OCI-LY7 (cell line): ENCODE results near the gene RASD1. TPM values are rescaled to one million over a fixed set of nuclear protein-coding genes. Genes with fewer than 3 reads are reported as not detected.

Source experiments
- BruUV-seq: library from RNA; stranded (reverse); fragments of 400-500 nt; replicated peaks from 2 replicates; lab custom pipeline; 2021; lab: Mats Ljungman, UMichigan
- CTCF ChIA-PET: fragments of 300-600 bp; sonication (Branson Sonifier 250); formaldehyde crosslinking; loops from one replicate; lab custom pipeline; 2022; ENCODE audit warnings: antibody characterized with exemption; ENCODE audit not compliant: unreplicated experiment; lab: Charles Lee
- POLR2A ChIA-PET: fragments of 300-600 bp; sonication (Branson Sonifier 250); formaldehyde crosslinking; loops from one replicate; lab custom pipeline; 2022; ENCODE audit warnings: antibody characterized with exemption; lab: Charles Lee
- DNase-seq: peaks from one replicate; pipeline ENCODE4 v3.0.0-alpha.2; 2015; ENCODE audit warnings: low spot score
- H2AFZ ChIP-seq: fragments of 200-600 bp; sonication (generic), shearing (Covaris generic); 2 replicates; pipeline ENCODE4 v1.6.1; 2014; ENCODE audit warnings: mild to moderate bottlenecking, antibody characterized with exemption, low read length, moderate library complexity
- H3K27ac ChIP-seq: fragments of 200-600 bp; sonication (generic); 2 replicates; pipeline ENCODE4 v1.5.1; 2014; ENCODE audit warnings: mixed run types, low read depth, mild to moderate bottlenecking, moderate library complexity, low read length, inconsistent platforms; ENCODE audit not compliant: poor library complexity, severe bottlenecking
- H3K36me3 ChIP-seq: fragments of 200-600 bp; sonication (generic); 2 replicates; pipeline ENCODE4 v1.6.1; 2014; ENCODE audit warnings: mild to moderate bottlenecking, antibody characterized with exemption, low read length, moderate library complexity, mixed read lengths; ENCODE audit not compliant: insufficient read depth
- H3K4me1 ChIP-seq: fragments of 200-600 bp; sonication (generic); 2 replicates; pipeline ENCODE4 v1.5.1; 2014; ENCODE audit warnings: mild to moderate bottlenecking, low read length; ENCODE audit not compliant: insufficient read depth, poor library complexity, severe bottlenecking
- H3K4me2 ChIP-seq: fragments of 200-600 bp; sonication (generic); 2 replicates; pipeline ENCODE4 v1.6.1; 2014; ENCODE audit warnings: mild to moderate bottlenecking, low read length
- H3K4me3 ChIP-seq: fragments of 200-600 bp; sonication (generic); 2 replicates; pipeline ENCODE4 v1.5.1; 2014; ENCODE audit warnings: mild to moderate bottlenecking, low read depth, low read length; ENCODE audit not compliant: poor library complexity, severe bottlenecking
- H3K79me2 ChIP-seq: fragments of 200-600 bp; sonication (generic); 2 replicates; pipeline ENCODE4 v1.6.1; 2016; ENCODE audit warnings: low read depth, mild to moderate bottlenecking, low read length, moderate library complexity, mixed read lengths; ENCODE audit not compliant: insufficient read depth
- H3K9me2 ChIP-seq: fragments of 200-600 bp; sonication (generic); 2 replicates; pipeline ENCODE4 v1.6.1; 2016; ENCODE audit warnings: mild to moderate bottlenecking, low read length, mixed read lengths; ENCODE audit not compliant: insufficient read depth
- H3K9me3 ChIP-seq: fragments of 200-600 bp; sonication (generic); 2 replicates; pipeline ENCODE4 v1.6.1; 2014; ENCODE audit warnings: mild to moderate bottlenecking, mixed run types, low read length, mixed read lengths
- H4K20me1 ChIP-seq: fragments of 200-600 bp; sonication (generic); 2 replicates; pipeline ENCODE4 v1.6.1; 2014; ENCODE audit warnings: mild to moderate bottlenecking, antibody characterized with exemption, low read length, moderate library complexity, mixed read lengths; ENCODE audit not compliant: insufficient read depth
- CTCF ChIP-seq: fragments of 200-600 bp; sonication (generic); conservative IDR thresholded peaks from 2 replicates; pipeline ENCODE4 v1.5.1; 2014; ENCODE audit warnings: mild to moderate bottlenecking, antibody characterized with exemption, low read length, moderate library complexity, mixed read lengths
- EZH2phosphoT487 ChIP-seq: fragments of 200-600 bp; sonication (generic); IDR thresholded peaks from 2 replicates; pipeline ENCODE4 v1.6.1; 2018; ENCODE audit warnings: low read depth, borderline replicate concordance, mild to moderate bottlenecking, mixed run types, antibody characterized with exemption, low read length, moderate library complexity, mixed read lengths
- intact Hi-C: fragments of 100-400 bp; cut with micrococcal nuclease; formaldehyde crosslinking; loops from one replicate; pipeline ENCODE4 v1.10.0; 2022; ENCODE audit not compliant: unreplicated experiment
- small RNA-seq: library from RNA; depleted of rRNA; stranded (forward); fragments of <200 nt; gene quantifications from one replicate; pipeline ENCODE3, GENCODE V24; 2014
- total RNA-seq, 2 experiments: library from RNA; depleted of rRNA in 1 of 2; stranded (reverse); fragments of >200 nt in 1 of 2; shearing (Covaris generic) in 1 of 2; gene quantifications; 2 replicates each; pipeline ENCODE4 v1.2.3, GENCODE V29; 2014 to 2022

Gene RASD1
- total RNA-seq, 2 experiments from 2014 or later: 0.19 TPM; not detected in 1

GRCh38 chr17:17445296-17445924 lies 50.8 kb downstream of the RASD1 start:
- Histone ChIP-seq H2AFZ (no peak overlapping the region), H3K4me1 (peaks cover 11% of the 10 kb centered on the region), H3K4me2 (no peak overlapping the region), H3K9me2 (no peaks in the 10 kb centered on the region), H3K36me3 (no peaks in the 10 kb centered on the region), H3K27ac (no peak overlapping the region), H3K9me3 (no peaks in the 10 kb centered on the region), H3K4me3 (no peak overlapping the region), H3K79me2 (no peaks in the 10 kb centered on the region), H4K20me1 (no peaks in the 10 kb centered on the region)
- TF ChIP-seq CTCF (no peak), EZH2phosphoT487 (no peak)
- no peak for DNase-seq
- no TSS peak for BruUV-seq
- ChIA-PET CTCF (no interaction called here), POLR2A (no interaction called here)
- intact Hi-C loops: no loop called here

Small RNA genes within 50 kb of the gene (small RNA-seq; reads per million reads assigned to genes)
- gene RF00019: not detected

Other genes starting within 250 kb of the RASD1 start
- 69.4 and 83.9 TPM in 2 replicates for gene COPS3, start 215.1 kb downstream of the RASD1 start, total RNA-seq (2014; rRNA removed; shearing (Covaris generic))
- 107 and 113 TPM in 2 replicates for gene COPS3, start 215.1 kb downstream of the RASD1 start, total RNA-seq (2022)
- gene NT5M, start 193.0 kb downstream of the RASD1 start, total RNA-seq (2014; rRNA removed; shearing (Covaris generic)): 8.2 and 10.4 TPM in 2 replicates
- 14.0 and 16.2 TPM in 2 replicates for gene NT5M, start 193.0 kb downstream of the RASD1 start, total RNA-seq (2022)
- gene MED9, start 19.4 kb downstream of the RASD1 start, total RNA-seq (2014; rRNA removed; shearing (Covaris generic)): 17.1 and 27.5 TPM in 2 replicates
- 21.8 and 26.8 TPM in 2 replicates for gene MED9, start 19.4 kb downstream of the RASD1 start, total RNA-seq (2022)
- 40.2 and 53.5 TPM in 2 replicates for gene PEMT, start 95.3 kb upstream of the RASD1 start, total RNA-seq (2014; rRNA removed; shearing (Covaris generic))
- 27.3 and 32.8 TPM in 2 replicates for gene PEMT, start 95.3 kb upstream of the RASD1 start, total RNA-seq (2022)
- gene RAI1, start 185.1 kb upstream of the RASD1 start, total RNA-seq (2014; rRNA removed; shearing (Covaris generic)): 17.1 and 20.1 TPM in 2 replicates
- 49.4 and 54.3 TPM in 2 replicates for gene RAI1, start 185.1 kb upstream of the RASD1 start, total RNA-seq (2022)